Dendritic cell treated with granulocyte-macrophage colony-stimulating factor and Interleukin-4, amounts not matched to agents 40 ng/mL and 50 ng/mL, for 4 days (primary cell): Measurements from ENCODE around the gene CERKL.

ENCODE experiments used
- H3K27ac Mint-ChIP-seq: one replicate; pipeline ENCODE4 v1.8.0; 2022; ENCODE audit warnings: mild to moderate bottlenecking, mixed read lengths
- H3K27me3 Mint-ChIP-seq: one replicate; pipeline ENCODE4 v1.8.0; 2022; ENCODE audit warnings: mild to moderate bottlenecking, mixed read lengths
- H3K36me3 Mint-ChIP-seq: one replicate; pipeline ENCODE4 v1.8.0; 2022; ENCODE audit warnings: low read depth, mixed read lengths
- H3K4me1 Mint-ChIP-seq: one replicate; pipeline ENCODE4 v1.8.0; 2022; ENCODE audit warnings: low read depth, mixed read lengths
- H3K4me3 Mint-ChIP-seq: one replicate; pipeline ENCODE4 v1.8.0; 2022; ENCODE audit warnings: mild to moderate bottlenecking, moderate library complexity, mixed read lengths
- H3K9me3 Mint-ChIP-seq: one replicate; pipeline ENCODE4 v1.8.0; 2022; ENCODE audit warnings: mixed read lengths
- intact Hi-C: fragments of 100-400 bp; cut with micrococcal nuclease; formaldehyde crosslinking; loops from one replicate; pipeline ENCODE4 v1.15.0; 2022

Gene CERKL

DNA sequence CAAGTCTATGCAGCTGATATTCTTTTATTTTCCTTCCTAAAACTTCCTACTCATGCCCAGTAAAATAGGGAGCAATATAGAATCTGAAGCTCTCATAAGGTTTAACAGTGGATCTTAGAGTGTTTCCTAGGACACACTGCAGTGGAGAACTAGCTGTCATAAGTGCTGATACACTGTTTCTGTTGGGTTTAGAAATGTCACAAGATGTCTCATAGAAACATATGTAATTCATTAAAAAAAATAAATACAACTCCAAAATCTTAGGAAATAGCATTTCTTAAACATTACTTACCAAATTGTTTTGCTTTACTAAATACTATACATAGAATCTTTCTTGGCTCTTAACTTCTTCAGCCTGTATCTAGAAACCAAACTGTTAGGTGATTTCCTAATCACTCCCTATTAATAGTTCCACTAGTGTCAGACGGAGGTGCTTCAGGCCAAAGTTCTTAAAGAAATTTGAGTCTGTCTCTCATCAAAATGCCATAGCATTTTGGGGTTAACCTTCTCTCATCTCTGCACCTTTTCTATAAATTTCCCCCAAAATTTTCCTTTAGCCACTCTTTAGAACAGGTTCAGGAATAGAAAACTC, 93.7 kb downstream of the CERKL start:
- H3K27ac Mint-ChIP-seq = no peak overlapping the region
- H3K36me3 Mint-ChIP-seq = no peaks in the 10 kb centered on the region
- H3K4me3 Mint-ChIP-seq = no peak overlapping the region
- H3K9me3 Mint-ChIP-seq = no peaks in the 10 kb centered on the region
- no peaks in the 10 kb centered on the region for H3K27me3 Mint-ChIP-seq
- no peaks in the 10 kb centered on the region for H3K4me1 Mint-ChIP-seq
- intact Hi-C loops = no loop called here

DNA sequence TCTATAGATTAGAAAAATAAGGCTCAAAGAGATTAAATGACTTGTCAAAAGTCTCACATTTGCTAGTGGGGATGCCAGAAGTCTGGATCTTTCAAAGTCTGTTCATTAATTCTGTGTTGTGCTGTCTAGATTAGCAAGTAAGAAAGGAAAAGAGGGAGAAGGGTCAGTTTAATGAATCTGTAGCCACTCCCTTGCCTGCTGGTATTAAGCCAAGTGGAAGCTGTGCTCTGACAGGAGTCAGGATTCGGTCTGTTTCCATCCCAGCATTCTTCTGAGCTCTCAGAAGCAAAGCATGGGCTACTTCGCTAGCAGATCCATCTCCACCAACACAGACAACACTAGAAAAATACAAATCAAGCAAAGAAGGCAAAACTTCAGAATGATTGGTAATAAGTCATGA, 98.5 kb downstream of the CERKL start:
- H3K4me1 Mint-ChIP-seq = no peaks in the 10 kb centered on the region
- no peaks in the 10 kb centered on the region for H3K9me3 Mint-ChIP-seq
- H3K4me3 Mint-ChIP-seq = no peak overlapping the region
- H3K27ac Mint-ChIP-seq = no peak overlapping the region
- H3K36me3 Mint-ChIP-seq = no peaks in the 10 kb centered on the region
- intact Hi-C loops = no loop called here
- H3K27me3 Mint-ChIP-seq = no peaks in the 10 kb centered on the region

DNA sequence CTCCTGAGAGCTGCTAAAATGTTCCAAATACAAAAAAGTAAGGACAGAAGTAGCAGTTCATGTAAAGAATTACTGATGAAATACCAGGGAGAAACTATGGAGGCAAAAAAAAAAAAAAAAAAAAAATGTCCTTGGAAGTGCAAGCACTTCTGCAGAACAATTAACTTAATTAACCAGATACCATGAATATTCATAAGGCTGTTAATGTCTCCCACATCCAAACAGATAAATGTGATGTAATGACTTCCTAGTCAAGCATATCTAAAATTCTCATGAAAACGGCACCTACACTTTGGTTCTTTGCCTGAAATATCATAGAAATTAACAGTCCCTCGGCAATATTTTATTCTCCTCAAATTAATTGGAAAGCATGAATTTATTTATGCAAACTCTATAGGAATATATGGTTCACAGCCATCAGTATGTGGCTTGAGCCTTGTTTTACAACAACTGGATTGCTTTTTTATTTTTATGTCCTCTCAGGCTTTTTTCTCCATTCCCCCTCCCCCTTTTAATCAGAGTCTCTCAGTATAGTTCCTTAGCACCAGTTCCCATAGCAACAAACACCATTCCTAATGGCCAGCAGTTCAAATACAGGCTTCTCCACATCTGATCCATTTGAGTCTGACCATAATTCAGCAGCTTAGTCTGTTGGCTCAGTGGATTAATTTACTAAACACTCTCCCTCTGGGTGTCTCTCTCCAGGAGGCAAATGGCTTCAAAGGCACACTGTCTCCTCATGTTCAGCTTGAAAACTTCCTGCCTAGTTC, 102.7 kb downstream of the CERKL start:
- Mint-ChIP-seq H3K27ac (no peak overlapping the region), H3K36me3 (no peaks in the 10 kb centered on the region), H3K9me3 (no peaks in the 10 kb centered on the region), H3K4me1 (no peaks in the 10 kb centered on the region), H3K27me3 (no peaks in the 10 kb centered on the region), H3K4me3 (no peak overlapping the region)
- intact Hi-C loops = no loop called here

DNA sequence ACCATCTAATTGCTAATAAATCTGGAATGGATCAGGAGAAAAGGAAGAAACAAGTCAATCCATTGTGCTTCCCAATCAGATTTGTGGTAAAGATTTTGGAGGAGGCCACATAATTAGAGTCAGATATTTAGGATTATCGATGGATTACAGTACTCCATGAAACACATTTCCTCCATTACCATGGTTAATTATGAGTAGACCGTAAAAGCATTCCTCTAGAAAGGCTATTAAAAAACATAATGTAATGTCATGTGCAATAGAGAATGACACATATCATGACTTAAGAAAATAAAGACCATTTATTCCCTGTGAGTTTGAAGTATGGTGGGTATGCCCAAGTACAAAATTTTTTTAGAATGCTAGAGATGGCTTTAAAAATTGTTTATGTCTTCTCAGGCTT, 103.7 kb downstream of the CERKL start:
- H3K27me3 Mint-ChIP-seq = no peaks in the 10 kb centered on the region
- no peak overlapping the region for H3K4me3 Mint-ChIP-seq
- intact Hi-C loops = no loop called here
- H3K9me3 Mint-ChIP-seq = no peaks in the 10 kb centered on the region
- H3K36me3 Mint-ChIP-seq = no peaks in the 10 kb centered on the region
- H3K4me1 Mint-ChIP-seq = no peaks in the 10 kb centered on the region
- no peak overlapping the region for H3K27ac Mint-ChIP-seq

DNA sequence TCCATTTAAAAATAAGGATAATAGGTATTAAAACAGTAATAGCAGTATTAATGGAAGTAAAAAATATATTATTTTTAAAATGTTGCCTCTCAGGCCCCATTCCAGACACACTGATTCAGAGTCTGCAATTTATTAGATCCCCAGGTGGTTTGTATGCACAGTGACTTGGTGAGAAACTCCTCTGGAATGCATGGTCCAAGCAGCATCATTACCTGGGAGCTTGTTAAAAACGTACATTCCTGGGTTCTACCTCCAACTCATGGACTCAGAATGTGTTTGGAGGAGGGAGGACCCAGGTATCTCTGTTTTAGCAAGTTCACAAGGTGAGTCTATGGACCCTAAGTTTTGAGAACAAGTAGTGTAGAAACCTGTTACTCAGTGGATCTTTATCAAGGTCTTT, 104.1 kb downstream of the CERKL start:
- Mint-ChIP-seq H3K27ac (no peak overlapping the region), H3K27me3 (no peaks in the 10 kb centered on the region), H3K9me3 (no peaks in the 10 kb centered on the region)

DNA sequence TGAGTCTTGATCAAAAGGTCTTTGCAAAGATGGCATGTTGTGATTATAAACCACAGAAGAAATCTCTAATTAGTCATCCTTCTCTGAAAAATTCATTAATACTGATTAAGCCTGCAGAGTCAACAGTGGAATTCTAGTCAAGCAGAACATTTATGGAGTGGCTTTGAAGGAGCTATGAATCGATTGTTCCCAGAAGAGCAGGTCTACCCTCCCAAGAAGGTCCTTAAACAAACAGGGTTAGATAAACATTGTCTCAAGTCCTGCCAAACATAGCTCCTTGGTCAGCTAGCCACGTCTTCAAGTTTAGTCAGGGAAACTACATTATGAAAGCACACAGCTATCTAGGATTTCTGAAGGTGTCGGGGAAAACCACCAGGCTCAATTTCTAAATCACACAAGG, 110.8 kb downstream of the CERKL start:
- intact Hi-C loops = no loop called here
- no peak overlapping the region for H3K4me3 Mint-ChIP-seq
- H3K36me3 Mint-ChIP-seq = no peaks in the 10 kb centered on the region

More for the DNA sequence above, 104.1 kb downstream of the CERKL start:
- no peak overlapping the region for H3K4me3 Mint-ChIP-seq
- H3K36me3 Mint-ChIP-seq = no peaks in the 10 kb centered on the region
- intact Hi-C loops = no loop called here
- H3K4me1 Mint-ChIP-seq = no peaks in the 10 kb centered on the region

DNA sequence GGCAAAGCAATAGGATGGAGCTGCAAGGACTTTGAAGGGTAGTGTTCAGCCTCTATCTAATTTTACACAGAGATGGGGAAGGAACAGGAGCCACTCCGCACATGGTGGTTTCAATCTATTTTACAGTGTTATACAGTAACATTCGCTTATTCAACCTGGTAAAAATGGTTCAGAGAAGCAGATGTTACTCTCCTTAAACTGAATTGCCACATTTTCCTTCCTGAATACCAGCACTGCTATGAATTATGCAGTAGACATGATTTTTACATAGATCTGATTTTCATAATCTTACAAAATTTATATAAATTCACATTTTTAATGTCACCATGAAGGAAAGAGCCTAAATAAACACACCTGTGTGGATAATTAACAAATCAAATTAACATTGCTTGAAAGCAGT, 114.7 kb downstream of the CERKL start:
- H3K27me3 Mint-ChIP-seq = no peaks in the 10 kb centered on the region
- H3K9me3 Mint-ChIP-seq = no peaks in the 10 kb centered on the region
- H3K27ac Mint-ChIP-seq = no peak overlapping the region
- no peaks in the 10 kb centered on the region for H3K36me3 Mint-ChIP-seq
- no peak overlapping the region for H3K4me3 Mint-ChIP-seq
- no peaks in the 10 kb centered on the region for H3K4me1 Mint-ChIP-seq
- intact Hi-C loops = no loop called here

More for the DNA sequence above, 110.8 kb downstream of the CERKL start:
- H3K27me3 Mint-ChIP-seq = no peaks in the 10 kb centered on the region
- H3K27ac Mint-ChIP-seq = no peak overlapping the region
- no peaks in the 10 kb centered on the region for H3K9me3 Mint-ChIP-seq
- no peaks in the 10 kb centered on the region for H3K4me1 Mint-ChIP-seq

DNA sequence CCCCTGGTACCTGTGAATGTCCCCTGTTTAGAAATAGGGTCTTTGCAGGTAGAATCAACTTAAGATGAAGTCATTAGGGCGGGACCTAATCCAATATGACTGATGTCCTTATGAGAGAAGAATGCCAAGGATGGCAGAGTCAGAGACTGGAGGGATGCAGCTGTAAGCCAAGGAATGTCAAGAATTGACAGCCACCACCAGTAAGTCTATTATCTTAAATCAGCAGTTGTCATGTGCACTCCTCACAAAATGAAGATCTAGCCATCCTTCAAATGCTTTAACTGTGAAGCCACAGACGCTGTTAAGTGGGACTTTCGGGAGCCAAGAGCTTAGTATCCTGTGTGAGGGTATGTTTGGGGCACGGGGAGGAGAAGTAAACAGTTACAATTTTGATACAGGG, 116.5 kb downstream of the CERKL start:
- no peak overlapping the region for H3K27ac Mint-ChIP-seq
- H3K9me3 Mint-ChIP-seq = no peaks in the 10 kb centered on the region
- H3K36me3 Mint-ChIP-seq = peaks cover 6% of the 10 kb centered on the region
- H3K4me1 Mint-ChIP-seq = no peaks in the 10 kb centered on the region
- intact Hi-C loops = no loop called here
- no peak overlapping the region for H3K4me3 Mint-ChIP-seq
- H3K27me3 Mint-ChIP-seq = no peaks in the 10 kb centered on the region

DNA sequence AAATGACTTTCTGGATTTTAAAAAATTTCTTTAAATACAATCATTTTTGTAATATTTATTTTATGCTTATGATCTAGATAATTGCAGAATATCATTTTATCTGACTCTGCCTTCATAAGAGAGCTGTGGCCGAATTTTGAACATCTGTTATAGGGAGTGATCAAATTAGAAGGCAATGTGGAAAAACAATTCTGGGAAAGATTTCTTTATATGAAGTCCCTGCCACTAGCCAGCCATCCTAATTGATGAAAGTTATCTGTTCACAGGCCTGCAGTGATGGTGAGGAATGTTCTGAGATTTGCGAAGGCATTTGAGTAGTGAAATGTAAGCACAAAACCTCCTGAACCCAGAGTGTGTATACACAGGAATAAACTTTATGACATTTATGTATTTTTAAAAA, 120.2 kb downstream of the CERKL start:
- intact Hi-C loops = no loop called here
- Mint-ChIP-seq H3K27ac (no peak overlapping the region), H3K4me3 (no peak overlapping the region), H3K4me1 (no peaks in the 10 kb centered on the region), H3K9me3 (no peaks in the 10 kb centered on the region), H3K36me3 (peaks cover 26% of the 10 kb centered on the region), H3K27me3 (no peaks in the 10 kb centered on the region)

DNA sequence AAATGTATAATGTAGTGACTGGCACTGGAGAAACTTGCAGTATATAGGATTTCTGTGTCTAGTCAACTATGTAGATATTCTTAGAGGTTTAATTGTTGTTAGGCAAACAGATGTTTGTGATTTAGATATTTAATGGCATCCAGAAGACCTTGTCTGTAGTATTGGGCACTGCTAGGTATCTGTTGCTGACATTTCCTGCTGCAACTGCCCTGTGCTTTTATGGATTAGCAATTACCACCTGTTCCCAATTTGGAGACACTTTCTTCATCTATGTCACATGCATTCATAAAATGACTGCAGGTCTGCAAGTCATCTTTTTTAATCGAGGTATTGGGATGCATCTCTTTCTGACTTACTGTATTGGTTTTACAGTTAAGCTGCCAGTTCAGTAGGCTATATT, 128.5 kb downstream of the CERKL start:
- Mint-ChIP-seq H3K36me3 (peaks cover 29% of the 10 kb centered on the region), H3K27me3 (no peaks in the 10 kb centered on the region), H3K4me1 (no peaks in the 10 kb centered on the region), H3K4me3 (no peak overlapping the region), H3K27ac (no peak overlapping the region), H3K9me3 (no peaks in the 10 kb centered on the region)
- intact Hi-C loops = no loop called here

DNA sequence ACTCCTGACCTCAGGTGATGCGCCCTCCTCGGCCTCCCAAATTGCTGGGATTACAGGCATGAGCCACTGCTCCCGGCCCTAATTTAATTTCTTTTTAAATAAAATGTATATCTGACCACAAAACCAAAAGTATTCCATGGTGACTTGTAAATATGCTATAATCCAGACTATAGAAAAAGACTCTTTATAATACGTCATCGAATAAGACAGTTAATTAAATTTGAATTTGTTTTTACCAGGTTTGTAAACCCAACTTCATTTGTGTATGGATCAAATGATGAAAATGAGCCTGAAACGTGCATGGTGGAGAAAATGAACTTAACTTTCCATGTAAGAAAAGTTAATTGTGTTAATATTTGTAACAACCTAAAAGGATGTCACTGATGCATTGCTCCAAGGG, 129.8 kb downstream of the CERKL start:
- Mint-ChIP-seq H3K27me3 (no peaks in the 10 kb centered on the region), H3K9me3 (no peaks in the 10 kb centered on the region), H3K27ac (no peak overlapping the region), H3K4me1 (no peaks in the 10 kb centered on the region), H3K36me3 (peaks cover 24% of the 10 kb centered on the region), H3K4me3 (no peak overlapping the region)
- intact Hi-C loops = no loop called here

DNA sequence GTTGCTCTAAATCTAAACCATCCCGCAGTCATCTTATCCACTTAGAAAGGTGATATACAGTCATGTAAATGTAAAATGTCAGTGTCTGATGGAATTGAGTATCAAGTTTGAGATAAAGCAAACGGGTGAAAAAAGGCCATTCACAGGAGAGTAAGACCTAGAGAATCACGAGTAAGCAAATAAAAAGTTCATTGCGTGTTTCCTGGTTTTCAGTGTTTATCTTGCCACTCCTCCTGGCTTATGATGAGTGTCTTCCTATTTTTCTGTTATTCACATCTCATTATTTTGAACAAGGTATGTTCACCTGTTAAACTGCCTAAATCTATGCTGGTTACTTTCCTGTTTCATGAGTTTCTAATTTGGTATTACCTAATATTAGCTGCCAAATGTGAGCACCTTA, 130.9 kb downstream of the CERKL start:
- Mint-ChIP-seq H3K36me3 (peaks cover 22% of the 10 kb centered on the region), H3K9me3 (no peaks in the 10 kb centered on the region), H3K4me1 (no peaks in the 10 kb centered on the region), H3K27me3 (no peaks in the 10 kb centered on the region), H3K4me3 (no peak overlapping the region), H3K27ac (no peak overlapping the region)
- intact Hi-C loops = no loop called here

DNA sequence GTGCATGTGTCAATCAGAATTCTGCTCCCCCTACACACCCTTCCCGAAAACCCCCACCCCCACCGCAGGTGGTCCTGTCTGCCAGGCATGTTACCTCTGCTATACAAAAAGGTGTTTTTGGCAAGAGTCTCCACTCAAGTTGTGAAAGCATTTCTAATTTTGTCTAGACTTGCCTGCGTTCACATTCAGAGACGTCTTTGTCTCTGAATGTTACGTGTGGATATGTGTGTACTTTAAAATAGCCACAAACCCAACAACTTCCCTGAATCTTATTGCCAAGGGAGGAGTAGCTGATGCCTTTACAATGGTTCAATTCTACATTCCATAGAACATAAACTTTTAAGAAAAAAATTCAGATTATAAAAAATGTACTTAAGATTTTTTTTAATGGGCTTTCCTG, 133.1 kb downstream of the CERKL start:
- peaks cover 31% of the 10 kb centered on the region for H3K36me3 Mint-ChIP-seq
- no peaks in the 10 kb centered on the region for H3K9me3 Mint-ChIP-seq
- no peaks in the 10 kb centered on the region for H3K4me1 Mint-ChIP-seq
- no peak overlapping the region for H3K4me3 Mint-ChIP-seq
- no peak overlapping the region for H3K27ac Mint-ChIP-seq
- no peaks in the 10 kb centered on the region for H3K27me3 Mint-ChIP-seq
- intact Hi-C loops = no loop called here

DNA sequence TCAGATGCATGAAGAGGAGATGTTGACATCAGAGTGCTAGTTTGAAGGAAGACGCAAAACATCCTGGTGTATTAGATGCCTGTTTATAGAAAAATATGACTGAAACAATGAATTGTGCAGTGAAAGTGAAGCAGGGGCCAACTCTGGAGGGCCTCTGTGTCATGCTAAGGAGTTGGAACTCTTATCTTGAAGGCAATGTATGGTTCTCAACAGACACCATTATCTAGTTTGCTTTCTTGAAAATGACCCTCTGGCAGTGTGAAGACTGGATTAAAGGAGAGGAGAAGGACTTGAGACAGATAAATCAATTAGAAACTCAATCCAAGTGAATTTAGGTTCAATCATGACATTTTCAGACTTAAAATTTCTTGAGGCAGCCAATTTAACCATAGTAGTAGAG, 136.7 kb downstream of the CERKL start:
- Mint-ChIP-seq H3K27me3 (no peaks in the 10 kb centered on the region), H3K4me1 (no peaks in the 10 kb centered on the region), H3K9me3 (no peaks in the 10 kb centered on the region), H3K4me3 (no peak overlapping the region), H3K36me3 (peaks cover 9% of the 10 kb centered on the region), H3K27ac (no peak overlapping the region)
- intact Hi-C loops = no loop called here
